Rectal smooth muscle tissue (tissue), 1 donor: Measurements from ENCODE around the gene VWA5B1.

Experiments used
- H3K27ac ChIP-seq: one replicate; pipeline ENCODE4 v1.7.0; 2013; ENCODE audit warnings: low read depth, low read length, inconsistent platforms
- H3K27me3 ChIP-seq: one replicate; pipeline ENCODE4 v1.7.0; 2013; ENCODE audit warnings: low read length; ENCODE audit not compliant: control insufficient read depth, insufficient read depth
- H3K36me3 ChIP-seq: one replicate; pipeline ENCODE4 v1.7.0; 2013; ENCODE audit warnings: low read length; ENCODE audit not compliant: control insufficient read depth, insufficient read depth
- H3K4me1 ChIP-seq: one replicate; pipeline ENCODE4 v1.7.0; 2013; ENCODE audit warnings: low read length; ENCODE audit not compliant: control insufficient read depth, insufficient read depth
- H3K4me3 ChIP-seq: one replicate; pipeline ENCODE4 v1.7.0; 2013; ENCODE audit warnings: low read length
- H3K9ac ChIP-seq: one replicate; pipeline ENCODE4 v1.7.0; 2013; ENCODE audit warnings: low read length

VWA5B1 gene

GRCh38 chr1:20327467-20327866, 36.8 kb downstream of the VWA5B1 start:
- Histone ChIP-seq H3K36me3 (no peaks in the 10 kb centered on the region), H3K9ac (no peak overlapping the region), H3K27ac (no peak overlapping the region), H3K4me1 (no peaks in the 10 kb centered on the region), H3K4me3 (no peak overlapping the region), H3K27me3 (no peaks in the 10 kb centered on the region)

GRCh38 chr1:20328201-20328600, 37.5 kb downstream of the VWA5B1 start:
- Histone ChIP-seq H3K4me1 (no peaks in the 10 kb centered on the region), H3K27me3 (no peaks in the 10 kb centered on the region), H3K4me3 (no peak overlapping the region), H3K9ac (no peak overlapping the region), H3K27ac (no peak overlapping the region), H3K36me3 (no peaks in the 10 kb centered on the region)

GRCh38 chr1:20329793-20330542, 39.3 kb downstream of the VWA5B1 start:
- Histone ChIP-seq H3K27me3 (no peaks in the 10 kb centered on the region), H3K9ac (no peak overlapping the region), H3K27ac (no peak overlapping the region), H3K36me3 (no peaks in the 10 kb centered on the region), H3K4me3 (no peak overlapping the region), H3K4me1 (no peaks in the 10 kb centered on the region)

- no peak overlapping the region for H3K4me3 ChIP-seq
- no peak overlapping the region for H3K27ac ChIP-seq
- no peak overlapping the region for H3K9ac ChIP-seq
- no peaks in the 10 kb centered on the region for H3K4me1 ChIP-seq
- H3K36me3 ChIP-seq: no peaks in the 10 kb centered on the region
- no peaks in the 10 kb centered on the region for H3K27me3 ChIP-seq
Measured at GRCh38 chr1:20334103-20334502, 43.4 kb downstream of the VWA5B1 start.

GRCh38 chr1:20336105-20336605, 45.5 kb downstream of the VWA5B1 start:
- Histone ChIP-seq H3K27me3 (no peaks in the 10 kb centered on the region), H3K9ac (no peak overlapping the region), H3K27ac (no peak overlapping the region), H3K36me3 (no peaks in the 10 kb centered on the region), H3K4me3 (no peak overlapping the region), H3K4me1 (no peaks in the 10 kb centered on the region)

GRCh38 chr1:20337581-20337980, 46.9 kb downstream of the VWA5B1 start:
- Histone ChIP-seq H3K9ac (no peak overlapping the region), H3K4me1 (no peaks in the 10 kb centered on the region), H3K4me3 (no peak overlapping the region), H3K27ac (no peak overlapping the region), H3K36me3 (no peaks in the 10 kb centered on the region), H3K27me3 (no peaks in the 10 kb centered on the region)

GRCh38 chr1:20339811-20340457, 49.3 kb downstream of the VWA5B1 start:
- Histone ChIP-seq H3K36me3 (no peaks in the 10 kb centered on the region), H3K27ac (no peak overlapping the region), H3K27me3 (peaks cover 2% of the 10 kb centered on the region), H3K4me1 (no peaks in the 10 kb centered on the region), H3K4me3 (no peak overlapping the region), H3K9ac (no peak overlapping the region)

GRCh38 chr1:20342294-20343148, 51.8 kb downstream of the VWA5B1 start:
- H3K27ac ChIP-seq: no peak overlapping the region
- no peaks in the 10 kb centered on the region for H3K4me1 ChIP-seq
- no peak overlapping the region for H3K4me3 ChIP-seq
- peaks cover 2% of the 10 kb centered on the region for H3K27me3 ChIP-seq
- H3K9ac ChIP-seq: no peak overlapping the region
- H3K36me3 ChIP-seq: no peaks in the 10 kb centered on the region

GRCh38 chr1:20343149-20343937, 52.7 kb downstream of the VWA5B1 start:
- Histone ChIP-seq H3K4me1 (no peaks in the 10 kb centered on the region), H3K9ac (no peak overlapping the region), H3K36me3 (no peaks in the 10 kb centered on the region), H3K27ac (no peak overlapping the region), H3K4me3 (no peak overlapping the region), H3K27me3 (peaks cover 2% of the 10 kb centered on the region)

- Histone ChIP-seq H3K36me3 (no peaks in the 10 kb centered on the region), H3K27me3 (peaks cover 2% of the 10 kb centered on the region), H3K9ac (no peak overlapping the region), H3K27ac (no peak overlapping the region), H3K4me1 (no peaks in the 10 kb centered on the region), H3K4me3 (no peak overlapping the region)
Measured at GRCh38 chr1:20343938-20344302, 53.2 kb downstream of the VWA5B1 start.

- H3K27me3 ChIP-seq: peaks cover 2% of the 10 kb centered on the region
- H3K4me1 ChIP-seq: no peaks in the 10 kb centered on the region
- H3K4me3 ChIP-seq: no peak overlapping the region
- no peak overlapping the region for H3K9ac ChIP-seq
- H3K27ac ChIP-seq: no peak overlapping the region
- H3K36me3 ChIP-seq: no peaks in the 10 kb centered on the region
Measured at GRCh38 chr1:20344738-20345137, 54.1 kb downstream of the VWA5B1 start.

GRCh38 chr1:20345419-20345818, 54.7 kb downstream of the VWA5B1 start:
- H3K4me3 ChIP-seq: no peak overlapping the region
- peaks cover 2% of the 10 kb centered on the region for H3K27me3 ChIP-seq
- no peaks in the 10 kb centered on the region for H3K4me1 ChIP-seq
- no peak overlapping the region for H3K27ac ChIP-seq
- no peaks in the 10 kb centered on the region for H3K36me3 ChIP-seq
- no peak overlapping the region for H3K9ac ChIP-seq
